Glomerular endothelial cell (primary cell): Measurements from ENCODE around the gene NUDCD3. TPM values are rescaled to one million over a fixed set of nuclear protein-coding genes. Genes with fewer than 3 reads are reported as not detected.

ENCODE experiments used
- DNase-seq: peaks from one replicate; pipeline ENCODE4 v3.0.0-alpha.2; 2011; ENCODE audit warnings: low read depth, low spot score; ENCODE audit errors: extremely low read depth
- total RNA-seq: library from RNA; depleted of rRNA; stranded (reverse); fragments of >200 nt; gene quantifications from 2 replicates; pipeline ENCODE4 v1.2.3, GENCODE V29; 2015

NUDCD3 gene
- total RNA-seq, 1 donor from 2014 or later, result 84.5 TPM

DNA sequence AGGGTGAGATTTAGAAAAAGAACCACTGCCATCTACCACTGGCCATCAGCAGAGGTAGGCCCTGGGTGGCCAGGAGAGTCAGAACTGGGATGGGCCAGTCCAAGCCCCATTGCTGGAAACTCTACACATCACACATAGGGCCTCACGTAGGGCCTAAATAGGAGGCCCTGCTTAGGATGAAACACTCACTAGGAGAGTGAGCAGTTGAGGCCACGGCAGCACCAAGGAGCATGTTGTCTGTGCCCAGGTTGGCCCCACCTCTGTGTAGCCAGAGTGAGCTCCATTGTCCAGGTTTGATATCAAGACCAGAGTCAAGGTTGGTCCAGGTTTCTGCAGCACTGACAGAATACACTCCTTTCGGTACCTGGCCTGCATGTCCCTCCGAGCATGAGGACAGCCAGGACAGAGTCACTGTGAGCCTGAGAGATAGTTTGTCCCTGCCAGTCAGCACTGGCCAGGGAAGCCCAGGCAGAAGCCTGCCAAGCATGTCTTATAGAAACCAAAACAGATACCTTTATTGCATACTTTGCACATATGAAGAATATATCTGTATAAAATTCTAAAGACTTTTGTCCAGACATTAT lies 87.2 kb downstream of the NUDCD3 start:
- DNase-seq, result no peak

DNA sequence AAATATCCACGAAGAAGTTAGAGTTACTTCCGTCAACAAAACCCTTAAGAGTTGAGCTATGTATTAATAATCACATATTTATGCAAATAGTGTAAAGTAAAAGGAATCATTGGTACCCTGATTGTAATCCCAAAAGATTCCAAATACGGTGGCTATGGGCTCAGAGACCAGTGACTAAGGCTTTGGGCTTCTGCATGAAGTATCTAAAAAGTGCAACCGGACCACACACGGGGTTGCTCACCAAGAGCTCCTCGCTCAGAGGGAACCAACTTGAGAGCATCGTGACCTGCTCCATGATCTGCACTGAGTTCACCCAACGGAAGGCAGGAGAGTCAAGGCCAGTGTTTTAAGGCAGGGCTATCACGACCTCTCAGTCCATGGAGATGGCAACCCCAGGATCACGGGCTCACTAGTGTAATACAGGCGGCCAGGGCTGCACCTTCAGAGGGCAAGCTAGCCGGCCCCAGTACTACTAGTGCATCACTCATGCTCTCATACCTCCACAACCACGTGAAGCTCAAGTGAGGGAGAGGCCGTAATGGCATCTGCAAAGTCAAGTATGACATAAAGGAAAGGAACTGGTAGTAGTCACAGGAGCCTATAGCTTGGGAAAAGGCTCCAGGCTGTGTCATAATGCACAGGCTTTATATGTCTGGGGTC lies 87.9 kb downstream of the NUDCD3 start:
- DNase-seq, result no peak

DNA sequence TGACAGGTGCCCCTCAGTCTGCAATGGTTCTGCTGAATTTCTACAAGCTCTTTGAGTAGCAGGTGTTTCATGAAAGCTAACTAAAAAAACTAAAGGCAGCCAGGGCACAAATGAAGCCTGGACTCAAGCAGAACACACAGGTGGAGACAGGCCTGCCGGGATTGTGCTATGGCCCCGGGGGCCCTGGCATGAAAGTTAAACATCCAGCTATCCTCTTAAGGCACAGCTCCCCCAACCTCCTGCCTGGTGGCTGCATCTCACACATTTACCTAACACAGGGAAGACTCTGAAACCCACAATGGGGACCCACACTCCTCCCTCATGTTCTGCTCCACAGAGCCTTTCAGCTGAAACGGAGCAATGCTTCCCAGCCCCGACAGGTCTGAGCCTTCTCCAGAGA lies 88.8 kb downstream of the NUDCD3 start:
- no peak for DNase-seq

DNA sequence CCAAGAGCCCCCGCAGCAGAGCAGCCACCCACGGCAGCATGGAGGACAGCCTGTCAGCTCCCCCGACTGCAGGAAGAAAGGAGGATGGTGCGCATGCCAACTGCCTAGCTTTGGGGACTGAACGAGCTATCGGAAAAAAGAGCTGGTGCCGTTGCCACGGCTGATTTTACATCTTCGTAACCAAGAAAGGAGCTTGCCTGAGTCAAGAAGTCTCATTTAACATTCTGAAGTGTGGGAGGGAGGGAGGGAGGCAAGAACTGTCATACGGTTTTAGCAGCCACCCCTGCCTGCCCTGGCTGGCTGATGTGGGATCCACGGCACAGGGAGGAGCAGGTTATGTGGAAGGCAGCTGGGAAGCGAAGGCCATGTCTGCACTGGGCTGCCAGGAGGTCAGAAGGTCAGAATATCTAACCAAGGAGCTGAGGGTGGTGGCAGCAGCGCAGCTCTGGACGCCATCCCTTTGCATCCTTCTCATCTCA lies 90.4 kb downstream of the NUDCD3 start:
- DNase-seq, result no peak

DNA sequence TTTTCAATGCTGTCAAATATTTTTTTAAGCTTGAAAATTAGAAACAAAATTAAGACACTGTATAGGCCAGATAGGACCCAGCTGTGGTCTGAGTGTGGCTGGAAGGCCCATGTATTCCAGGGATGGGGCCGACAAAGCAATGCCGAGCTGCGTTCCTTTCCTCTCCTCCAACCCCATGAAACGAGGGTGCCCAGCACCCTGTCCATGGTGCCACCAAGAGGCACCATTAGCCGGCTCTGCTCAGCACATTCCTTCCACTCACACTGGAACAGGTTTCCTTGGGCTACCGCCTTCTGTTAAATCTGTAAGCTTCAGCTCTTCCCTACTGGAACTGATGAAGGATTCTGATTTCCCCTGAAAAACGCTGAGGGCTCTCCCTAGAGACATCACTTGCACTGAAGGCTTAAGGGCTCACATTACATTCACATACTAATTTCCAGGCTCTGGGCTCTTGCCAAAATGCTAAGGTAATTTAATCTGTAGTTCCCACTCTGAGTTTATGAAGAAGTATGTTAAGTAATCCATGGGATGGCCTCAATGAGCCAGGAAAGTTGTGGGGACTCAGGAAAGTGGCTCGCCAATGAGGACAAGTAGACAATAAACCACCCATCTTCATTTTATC lies 91.4 kb downstream of the NUDCD3 start:
- no peak for DNase-seq

DNA sequence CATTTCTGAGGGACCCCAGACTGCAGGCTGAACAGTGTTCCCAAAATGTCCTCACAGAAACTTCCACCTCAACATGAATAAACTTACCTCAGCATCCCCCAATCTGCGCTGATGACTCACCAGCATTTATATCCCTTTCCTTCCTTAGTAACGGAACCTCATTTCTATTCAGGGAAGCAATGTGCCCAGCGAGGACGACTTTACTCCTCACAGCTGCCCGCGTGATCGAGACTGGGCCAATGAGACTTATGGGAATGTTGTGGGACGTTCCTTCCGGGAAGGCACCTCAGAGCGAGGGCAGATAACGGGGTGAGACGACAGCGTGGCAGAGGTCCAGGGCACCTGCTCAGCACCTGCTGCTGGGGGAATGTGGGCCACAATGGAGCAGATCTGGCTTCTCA lies 91.9 kb downstream of the NUDCD3 start:
- DNase-seq, result peak; percentile 91

DNA sequence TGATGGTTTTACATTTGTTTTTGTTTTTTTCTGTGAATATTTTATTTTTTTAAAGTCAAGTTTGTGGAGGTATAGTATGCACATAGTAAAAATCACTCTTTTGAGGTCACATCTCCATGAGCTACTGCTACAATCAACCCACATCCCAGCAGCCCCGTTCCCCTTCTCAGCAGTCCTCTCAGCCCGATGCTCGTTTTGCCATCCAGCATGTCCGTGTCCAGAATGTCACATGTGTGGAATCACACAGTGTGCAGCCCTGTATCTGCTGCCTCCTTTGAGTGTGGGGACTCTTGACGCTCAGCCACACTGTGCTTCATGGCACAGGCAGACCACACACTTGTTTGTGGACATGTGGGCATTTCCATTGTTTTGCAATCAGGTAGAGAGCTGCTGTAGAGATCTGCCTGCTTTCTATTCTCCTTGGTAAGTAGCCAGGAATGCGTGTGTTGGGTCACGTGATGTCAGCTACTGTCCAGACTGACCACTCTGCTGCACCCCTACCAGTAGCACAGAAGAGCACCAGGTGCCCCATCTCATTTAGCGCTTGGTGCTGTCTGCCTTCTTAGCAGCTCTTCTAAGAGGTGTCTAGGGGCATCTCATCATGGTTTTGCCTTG lies 93.4 kb downstream of the NUDCD3 start:
- no peak for DNase-seq

DNA sequence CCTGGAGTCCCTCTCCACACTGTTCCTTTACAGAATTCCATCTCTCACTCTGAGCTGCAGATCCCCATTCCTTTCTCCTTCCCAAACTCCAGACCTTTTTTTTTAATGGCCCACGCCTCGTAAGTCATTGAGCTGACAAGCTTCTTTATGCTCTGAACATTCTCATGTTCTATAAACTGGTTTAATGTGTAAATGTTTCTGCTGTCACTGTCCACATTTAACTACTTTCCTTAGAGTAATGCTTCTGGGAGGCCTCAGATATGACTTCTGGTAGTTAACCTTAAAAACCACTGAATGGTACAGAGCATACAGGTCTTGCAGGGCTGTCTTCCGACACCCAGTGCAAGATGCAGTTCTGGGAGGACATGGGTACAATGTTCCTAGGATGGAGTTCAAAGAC lies 94.0 kb downstream of the NUDCD3 start:
- DNase-seq, result no peak

DNA sequence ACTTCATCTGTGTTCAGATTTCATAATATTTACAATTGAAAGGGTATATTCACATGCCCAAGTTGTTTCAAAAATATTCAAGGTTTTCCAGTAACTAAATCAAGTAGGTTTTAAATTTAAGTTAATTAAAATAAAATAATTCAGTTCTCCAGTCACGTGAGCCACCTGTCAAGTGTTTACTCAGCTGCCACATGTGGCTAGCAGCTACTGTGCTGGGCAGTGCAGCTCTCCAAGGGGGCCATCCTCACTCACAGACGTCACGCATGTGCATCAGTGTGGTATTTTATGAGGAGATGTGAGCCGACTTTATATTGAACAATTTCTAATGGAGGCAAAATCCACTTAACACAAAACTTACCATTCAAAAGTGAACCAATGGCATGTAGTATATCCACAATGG lies 95.4 kb downstream of the NUDCD3 start:
- no peak for DNase-seq

DNA sequence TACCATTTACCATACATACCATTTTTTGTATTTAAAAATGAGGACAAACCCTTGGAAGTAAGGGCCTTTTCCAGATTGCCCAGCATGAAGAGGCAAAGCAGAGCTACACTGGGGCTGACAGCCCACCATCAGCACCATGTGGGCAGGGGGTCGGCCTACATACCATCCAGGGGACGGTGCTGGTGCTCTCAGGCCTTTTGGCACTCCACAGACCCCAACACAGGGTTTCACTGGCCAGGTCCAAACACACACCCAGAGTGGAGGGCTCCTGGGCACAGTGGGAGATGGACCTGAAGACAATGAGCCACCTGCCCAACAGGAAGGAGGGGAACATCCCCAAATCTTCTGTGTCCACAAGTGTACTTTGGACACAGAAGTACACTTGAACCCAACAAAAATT lies 95.8 kb downstream of the NUDCD3 start:
- no peak for DNase-seq

DNA sequence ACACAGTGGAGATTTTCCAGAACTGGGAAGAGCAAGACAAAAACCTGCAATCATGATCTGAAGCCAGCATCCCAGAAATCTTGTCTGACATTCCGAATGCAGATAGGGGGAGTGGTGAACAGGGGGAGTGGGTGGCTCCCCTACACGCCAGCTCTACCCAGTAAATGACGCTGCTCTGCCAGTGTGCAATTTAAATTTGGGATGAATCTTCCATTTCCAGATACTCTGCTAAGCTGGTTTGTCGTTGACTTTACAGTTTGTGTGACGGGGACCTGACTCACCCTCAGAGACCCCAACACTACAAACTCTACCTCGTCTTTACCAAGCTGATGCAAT lies 96.4 kb downstream of the NUDCD3 start:
- DNase-seq, result no peak

DNA sequence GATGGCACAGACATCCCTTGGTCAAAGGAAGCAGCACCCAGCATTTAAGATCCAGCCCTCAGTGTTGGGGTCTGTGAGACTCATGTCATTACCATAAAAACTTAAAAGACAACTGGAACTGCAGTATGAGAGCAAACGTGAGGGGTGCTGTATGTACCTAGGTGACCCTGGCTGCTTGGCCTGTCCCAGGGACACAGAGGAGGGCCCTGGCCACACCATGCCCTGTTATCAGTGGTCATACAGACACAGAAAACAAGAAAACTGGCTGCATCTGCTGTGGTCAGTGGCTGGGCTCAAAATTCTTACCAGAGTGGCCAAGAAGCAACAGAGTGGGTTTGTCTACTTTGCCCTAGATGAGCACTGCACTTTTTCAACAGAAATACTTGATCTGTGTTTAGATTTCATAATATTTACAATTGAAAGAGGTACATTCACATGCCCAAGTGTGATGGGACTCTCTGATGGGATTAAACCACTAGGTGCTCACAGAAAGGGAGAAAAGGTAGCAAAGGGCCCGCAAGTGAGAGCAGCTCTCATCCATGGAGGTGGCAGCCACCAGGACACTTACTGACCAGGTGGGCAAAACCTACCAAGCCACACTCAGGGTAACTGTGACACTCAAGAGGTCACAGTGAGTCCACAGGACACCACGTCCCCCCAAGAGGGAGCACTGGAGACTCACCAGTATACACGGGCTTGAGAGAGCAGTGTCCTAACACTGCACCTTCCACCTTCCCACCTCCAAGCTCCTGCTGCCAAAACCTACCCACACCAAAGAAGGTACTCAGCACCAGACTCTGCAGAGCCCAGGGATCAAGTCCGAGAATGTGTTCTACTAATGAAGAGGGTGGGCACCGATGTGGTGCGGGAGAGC lies 97.0 kb downstream of the NUDCD3 start:
- DNase-seq, result no peak

DNA sequence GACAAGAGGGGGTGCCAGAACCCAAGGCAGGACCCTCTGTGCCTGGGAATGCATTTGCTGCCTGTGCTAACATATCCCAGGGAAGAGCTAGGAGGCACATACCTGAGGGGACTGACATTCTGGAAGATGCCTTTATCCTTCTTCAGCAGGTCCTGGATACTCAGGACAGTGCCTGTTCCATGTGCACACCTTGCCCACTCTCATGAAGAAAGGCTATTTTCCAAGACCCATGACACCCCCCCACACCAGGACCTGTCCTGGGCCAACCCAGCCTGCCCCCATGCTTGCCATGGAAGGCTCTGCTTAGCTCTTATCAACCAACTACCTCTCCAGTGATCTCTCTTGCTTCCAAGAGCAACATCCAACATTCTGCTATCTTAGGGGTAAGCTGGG lies 97.8 kb downstream of the NUDCD3 start:
- no peak for DNase-seq

DNA sequence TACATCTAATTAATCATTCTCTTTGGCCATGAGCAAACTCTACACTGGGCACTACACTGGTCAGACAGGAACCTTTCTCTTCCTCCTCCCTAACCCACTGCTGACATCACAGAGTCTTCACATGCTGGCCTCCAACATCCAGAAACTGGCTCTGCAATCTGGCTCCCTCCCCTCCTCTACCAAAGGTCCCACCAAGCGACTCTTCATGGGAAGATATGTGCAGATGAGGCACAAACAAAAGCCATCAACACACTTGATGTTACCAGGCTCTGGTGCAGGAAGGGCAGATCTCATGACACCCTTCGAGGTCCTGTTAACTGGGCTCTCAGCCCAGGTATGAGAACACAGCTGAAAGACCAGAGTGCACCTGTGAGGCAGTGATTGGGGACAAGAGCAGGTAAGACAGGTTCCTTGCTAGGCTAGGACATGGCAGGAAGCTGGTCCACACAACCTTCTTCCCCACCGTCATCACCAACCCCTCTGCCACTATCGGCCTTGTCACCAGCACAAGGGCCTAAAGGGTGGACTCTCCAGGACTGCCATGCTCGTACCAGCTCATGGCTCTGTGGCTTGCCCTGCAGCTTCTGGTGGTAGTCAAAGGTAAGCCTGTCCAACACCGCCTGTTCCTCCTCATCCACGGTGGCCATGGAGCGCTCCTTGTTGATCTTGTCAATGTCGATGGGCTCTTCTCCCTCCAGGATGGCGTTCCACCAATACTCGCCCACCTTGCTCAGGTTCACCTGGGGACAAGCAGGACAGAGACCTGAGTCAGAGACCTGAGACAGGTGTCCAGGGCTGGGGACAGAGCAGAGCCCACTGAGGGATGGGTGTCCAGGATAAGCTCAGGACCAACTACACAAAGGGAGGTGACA lies 98.5 kb downstream of the NUDCD3 start:
- no peak for DNase-seq

DNA sequence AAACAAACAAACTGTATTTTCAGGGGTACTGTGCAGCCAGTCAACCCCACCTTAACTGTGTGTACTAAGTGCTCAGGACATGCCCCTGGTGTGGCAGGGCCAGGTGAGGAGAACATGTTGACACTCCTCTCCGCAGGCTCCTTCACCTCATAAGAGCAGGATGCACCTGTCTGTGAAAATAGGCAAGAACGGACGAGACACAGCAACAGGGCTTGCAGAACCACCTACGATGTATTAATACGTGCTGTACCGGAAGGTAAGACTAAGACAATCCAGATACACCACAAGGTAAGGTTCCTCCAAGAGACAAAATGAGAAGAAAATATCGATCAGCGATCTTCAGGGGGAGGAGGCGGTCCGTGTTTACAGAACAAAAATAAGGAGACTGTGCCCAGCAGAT lies 99.3 kb downstream of the NUDCD3 start:
- no peak for DNase-seq

DNA sequence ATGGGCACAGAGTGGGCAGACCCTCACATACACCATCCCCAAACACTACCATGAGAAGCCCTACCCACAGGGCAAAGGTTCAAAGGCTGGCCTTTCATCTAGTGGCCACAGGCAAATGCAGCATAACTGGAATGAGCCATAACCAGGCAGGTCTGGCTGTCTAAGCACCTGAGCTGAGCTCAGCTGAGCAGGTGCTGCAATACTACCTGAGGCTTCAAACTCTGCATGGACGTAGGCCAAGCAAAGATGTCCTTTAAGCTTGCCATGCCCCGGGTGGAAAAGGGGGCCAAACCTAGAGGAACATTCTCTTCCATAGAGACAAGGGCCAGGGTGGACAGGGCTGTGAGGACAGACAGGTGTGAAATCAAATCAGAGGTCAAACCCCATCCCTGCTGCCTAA lies 99.8 kb downstream of the NUDCD3 start:
- DNase-seq, result no peak

DNA sequence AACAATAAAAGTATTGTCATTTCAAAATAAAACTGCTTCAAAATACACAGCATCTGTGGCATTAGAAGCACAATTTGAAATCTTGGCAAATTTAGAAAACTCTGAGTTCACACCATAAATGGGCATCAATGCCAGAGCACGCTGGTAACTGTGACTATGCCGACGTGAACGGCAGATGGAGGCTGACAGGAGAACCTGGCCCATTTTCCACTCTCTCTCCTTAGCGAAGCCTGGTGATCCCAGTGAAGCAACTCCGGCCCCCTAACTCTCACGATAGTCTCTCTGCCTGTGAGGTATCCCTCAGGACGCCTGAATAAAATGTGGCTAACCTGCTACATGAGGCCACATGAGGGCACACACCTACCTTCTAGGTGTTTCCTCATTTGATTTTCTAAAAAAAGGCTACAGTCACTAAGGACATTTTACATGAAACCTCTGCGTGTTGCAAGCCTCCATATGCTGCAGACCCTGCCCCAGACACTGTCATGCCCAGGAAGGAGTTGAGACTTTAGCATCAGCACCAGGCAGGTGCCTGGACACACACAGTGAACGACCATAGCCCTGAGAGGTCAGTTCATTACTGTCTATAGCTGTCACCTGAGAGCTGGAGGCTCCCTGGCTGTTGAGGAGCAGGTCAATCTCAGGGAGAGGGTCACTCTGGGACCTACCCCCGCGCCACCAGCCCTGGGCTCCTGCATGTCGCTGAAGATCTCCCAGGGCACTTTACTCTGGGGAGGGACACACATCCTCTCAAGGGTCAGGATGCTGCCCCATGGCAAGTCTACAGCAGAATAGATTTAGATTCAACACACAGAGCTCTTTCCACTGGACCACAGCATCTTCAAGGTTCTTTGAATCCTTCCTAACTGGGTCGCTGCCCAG lies 102.1 kb downstream of the NUDCD3 start:
- DNase-seq, result no peak

DNA sequence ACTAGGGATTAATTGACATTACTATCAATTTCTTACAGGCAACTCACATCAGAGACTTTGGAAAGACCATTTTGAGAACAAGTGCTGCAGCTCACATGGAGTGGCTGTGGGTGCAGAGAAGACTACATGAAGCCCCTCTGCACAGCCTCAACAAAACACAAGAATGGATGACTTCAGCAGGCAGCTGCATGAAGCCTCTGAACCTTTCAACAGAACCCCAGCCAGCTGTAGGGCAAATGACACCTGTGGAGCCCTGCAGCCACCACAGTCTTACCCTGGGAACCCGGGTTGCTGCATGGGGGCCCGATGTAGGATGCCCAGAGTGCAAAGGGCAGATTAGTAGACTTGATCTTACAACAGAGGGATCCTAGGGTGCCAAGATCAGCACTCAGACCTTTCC lies 103.1 kb downstream of the NUDCD3 start:
- DNase-seq, result no peak
